ENCODE data around the gene WWC1. TPM values are rescaled to one million over a fixed set of nuclear protein-coding genes. Genes with fewer than 3 reads are reported as not detected.

WWC1 gene
- total and polyA plus RNA-seq, 4 donors, result 12.9 to 47.1 (median 29.4) TPM

DNA sequence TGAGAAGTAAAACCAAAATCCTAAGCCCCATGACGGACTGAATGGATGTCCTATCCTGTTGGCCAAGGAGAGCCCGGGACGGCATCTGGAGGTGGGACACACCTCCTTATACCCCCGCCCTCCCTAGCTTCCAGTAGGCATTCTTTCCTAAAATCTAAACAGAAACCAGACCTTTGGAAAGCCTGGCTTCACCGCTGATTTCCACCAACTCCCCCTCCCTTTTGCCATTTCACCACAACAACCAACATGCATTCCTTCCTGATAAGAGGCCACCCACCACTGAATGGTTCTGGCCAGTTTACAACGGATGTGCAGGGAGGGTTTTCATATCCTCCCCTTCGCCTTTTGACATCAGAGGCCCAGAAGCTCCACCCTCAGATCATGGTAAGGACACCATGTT, 185.6 kb downstream of the WWC1 start:
- no peaks in the 10 kb centered on the region for H3K27me3 ChIP-seq (ENCODE audit: control insufficient read depth, insufficient read depth, low read length)
- no peak overlapping the region for H3K27ac ChIP-seq (ENCODE audit: low read depth, low read length)
- WGBS (ENCODE audit: insufficient coverage), result 73% methylated on average over 6 of the region's 7 CpGs
- no peak overlapping the region for H3K4me3 ChIP-seq (ENCODE audit: low read depth, low read length)
- DNase-seq (ENCODE audit: low read depth in 4 of 6, low spot score in 6 of 6), result no peak
- no peaks in the 10 kb centered on the region for H3K9me3 ChIP-seq (ENCODE audit: control insufficient read depth, insufficient read depth, low read length)
- H3K36me3 ChIP-seq (ENCODE audit: control insufficient read depth, insufficient read depth, low read length), result peaks cover 3% of the 10 kb centered on the region
- no peaks in the 10 kb centered on the region for H3K4me1 ChIP-seq (ENCODE audit: control insufficient read depth, insufficient read depth, low read length)

DNA sequence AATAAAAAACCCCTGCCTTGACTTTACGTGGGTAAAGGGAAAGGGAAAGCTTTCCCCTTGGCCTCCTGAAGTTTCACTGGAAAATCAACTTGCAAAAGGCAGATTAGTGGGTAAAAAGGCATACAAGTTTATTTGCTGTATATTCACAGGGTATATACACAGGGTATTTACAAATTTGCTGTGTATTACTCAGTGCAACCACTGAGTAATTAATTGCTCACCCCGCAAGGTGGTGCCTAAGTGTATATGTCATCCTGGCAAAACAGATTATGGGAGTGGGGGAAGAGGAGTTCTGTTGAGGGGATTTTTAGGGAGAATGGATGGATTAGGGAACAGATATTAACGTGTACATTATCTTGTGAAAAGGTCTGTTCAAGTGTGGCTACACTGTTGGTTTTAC, 187.7 kb downstream of the WWC1 start:
- Histone ChIP-seq H3K27ac (ENCODE audit: low read depth, low read length) (no peak overlapping the region), H3K9me3 (ENCODE audit: control insufficient read depth, insufficient read depth, low read length) (no peaks in the 10 kb centered on the region), H3K4me1 (ENCODE audit: control insufficient read depth, insufficient read depth, low read length) (no peaks in the 10 kb centered on the region), H3K36me3 (ENCODE audit: control insufficient read depth, insufficient read depth, low read length) (no peaks in the 10 kb centered on the region), H3K4me3 (ENCODE audit: low read depth, low read length) (no peak overlapping the region), H3K27me3 (ENCODE audit: control insufficient read depth, insufficient read depth, low read length) (no peaks in the 10 kb centered on the region)
- no peak for DNase-seq (ENCODE audit: low read depth in 4 of 6, low spot score in 6 of 6)
- 87% methylated on average over 2 of the region's 3 CpGs for WGBS (ENCODE audit: insufficient coverage)

DNA sequence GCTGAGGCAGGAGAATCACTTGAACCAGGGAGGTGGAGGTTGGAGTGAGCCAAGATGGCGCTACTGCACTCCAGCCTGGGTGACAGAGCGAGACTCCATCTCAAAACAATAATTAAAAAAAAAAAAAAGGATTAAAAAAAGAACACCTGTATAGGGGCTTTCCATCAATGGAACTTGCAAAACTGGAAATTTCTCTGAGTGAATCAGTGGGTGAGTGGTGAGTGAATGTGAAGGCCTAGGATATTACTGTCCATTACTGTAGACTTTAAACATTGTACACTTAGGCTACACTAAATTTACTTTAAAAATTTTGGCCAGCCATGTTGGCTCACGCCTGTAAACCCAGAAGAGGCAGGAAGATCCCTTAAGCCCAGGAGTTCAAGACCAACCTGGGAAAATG, 189.2 kb downstream of the WWC1 start:
- no peak for DNase-seq (ENCODE audit: low read depth in 4 of 6, low spot score in 6 of 6)
- Histone ChIP-seq H3K36me3 (ENCODE audit: control insufficient read depth, insufficient read depth, low read length) (no peaks in the 10 kb centered on the region), H3K9me3 (ENCODE audit: control insufficient read depth, insufficient read depth, low read length) (no peaks in the 10 kb centered on the region), H3K4me1 (ENCODE audit: control insufficient read depth, insufficient read depth, low read length) (no peaks in the 10 kb centered on the region), H3K4me3 (ENCODE audit: low read depth, low read length) (no peak overlapping the region), H3K27ac (ENCODE audit: low read depth, low read length) (no peak overlapping the region), H3K27me3 (ENCODE audit: control insufficient read depth, insufficient read depth, low read length) (no peaks in the 10 kb centered on the region)
- WGBS (ENCODE audit: insufficient coverage), result 100% methylated on average over 1 of the region's 3 CpGs

DNA sequence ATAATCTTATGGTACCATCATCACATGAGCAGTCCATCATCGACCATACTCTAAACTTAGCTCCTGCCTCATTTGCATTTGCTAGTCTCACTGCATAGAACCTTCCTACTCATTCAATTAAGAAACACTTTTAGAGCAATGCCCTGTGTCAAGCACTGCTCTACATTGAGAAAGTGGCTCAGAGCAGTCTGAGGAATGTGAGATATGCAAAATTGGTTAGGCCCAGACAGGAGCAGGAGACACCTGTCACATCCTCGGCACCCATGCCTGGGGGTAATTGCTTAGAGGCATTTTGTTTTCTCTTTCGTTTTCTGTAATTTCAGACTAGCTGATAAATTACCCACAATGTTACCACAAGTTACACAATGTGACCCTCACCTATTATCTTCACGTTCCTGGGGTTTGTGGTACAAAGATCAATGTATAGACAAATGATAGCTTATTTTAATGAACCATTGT, 189.9 kb downstream of the WWC1 start:
- no peaks in the 10 kb centered on the region for H3K27me3 ChIP-seq (ENCODE audit: control insufficient read depth, insufficient read depth, low read length)
- H3K9me3 ChIP-seq (ENCODE audit: control insufficient read depth, insufficient read depth, low read length), result no peaks in the 10 kb centered on the region
- DNase-seq (ENCODE audit: low read depth in 4 of 6, low spot score in 6 of 6), result no peak
- no peak overlapping the region for H3K4me3 ChIP-seq (ENCODE audit: low read depth, low read length)
- peaks cover 3% of the 10 kb centered on the region for H3K4me1 ChIP-seq (ENCODE audit: control insufficient read depth, insufficient read depth, low read length)
- H3K36me3 ChIP-seq (ENCODE audit: control insufficient read depth, insufficient read depth, low read length), result no peaks in the 10 kb centered on the region
- no peak overlapping the region for H3K27ac ChIP-seq (ENCODE audit: low read depth, low read length)
- 100% methylated on average over 1 of the region's 4 CpGs for WGBS (ENCODE audit: insufficient coverage)

DNA sequence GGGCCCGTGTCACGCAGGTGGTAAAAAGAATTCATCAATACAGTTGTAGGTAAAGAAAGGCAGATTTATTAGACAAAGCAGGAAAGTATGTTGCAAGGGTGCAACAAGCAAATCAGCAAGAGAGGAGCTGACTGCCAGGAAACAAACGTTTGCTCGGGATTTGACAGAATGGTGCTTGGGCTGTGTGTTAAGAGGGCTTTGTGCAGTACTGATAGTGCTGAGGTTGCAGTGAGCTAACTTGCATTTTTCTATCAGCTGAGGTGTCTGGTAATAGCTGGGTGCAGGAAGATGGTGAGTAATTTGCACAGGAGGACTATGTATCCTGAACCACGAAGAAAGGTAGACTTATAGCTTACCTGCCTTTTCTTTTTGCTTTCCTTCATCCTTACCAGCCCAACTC, 190.9 kb downstream of the WWC1 start:
- Histone ChIP-seq H3K4me3 (ENCODE audit: low read depth, low read length) (no peak overlapping the region), H3K4me1 (ENCODE audit: control insufficient read depth, insufficient read depth, low read length) (peaks cover 9% of the 10 kb centered on the region), H3K36me3 (ENCODE audit: control insufficient read depth, insufficient read depth, low read length) (no peaks in the 10 kb centered on the region), H3K27me3 (ENCODE audit: control insufficient read depth, insufficient read depth, low read length) (no peaks in the 10 kb centered on the region), H3K27ac (ENCODE audit: low read depth, low read length) (no peak overlapping the region), H3K9me3 (ENCODE audit: control insufficient read depth, insufficient read depth, low read length) (no peaks in the 10 kb centered on the region)
- WGBS (ENCODE audit: insufficient coverage), result 69% methylated on average over 2 of the region's 5 CpGs
- no peak for DNase-seq (ENCODE audit: low read depth in 4 of 6, low spot score in 6 of 6)

DNA sequence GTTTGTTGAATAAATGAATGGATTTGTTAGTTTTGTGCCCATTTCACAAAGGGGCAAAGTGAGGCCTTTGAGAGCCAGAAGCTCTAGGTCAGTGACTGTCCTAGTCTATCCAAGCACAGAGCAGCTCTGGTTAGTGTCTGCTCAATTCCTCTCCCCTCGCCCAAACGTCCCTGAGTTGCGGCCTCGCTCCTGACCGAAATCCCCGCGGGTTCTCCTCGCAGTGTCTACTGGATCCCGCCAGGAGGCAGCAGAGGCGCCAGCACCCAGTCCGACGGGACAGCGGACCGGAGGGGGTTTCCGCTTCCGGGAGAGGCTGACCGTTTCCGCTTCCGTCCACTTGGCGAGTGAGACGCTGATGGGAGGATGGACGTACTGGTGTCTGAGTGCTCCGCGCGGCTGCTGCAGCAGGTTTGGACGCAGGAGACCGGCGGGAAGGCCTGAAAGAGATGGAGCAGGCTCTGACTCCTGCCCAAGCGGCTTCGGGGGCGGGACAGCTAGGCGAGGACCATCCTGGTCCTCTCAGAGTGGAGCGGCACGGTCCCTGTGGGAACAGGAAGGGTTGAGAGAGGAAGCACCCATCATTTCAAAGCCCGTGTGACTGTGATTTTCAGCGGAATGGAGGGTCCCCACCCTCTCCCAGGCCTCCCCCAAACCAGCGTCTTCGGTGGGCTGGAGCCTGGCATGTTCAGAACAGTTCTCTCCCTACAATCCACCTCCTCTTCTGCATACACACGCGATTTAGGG, 194.9 kb downstream of the WWC1 start, which contains the start of gene RARS1:
Gene RARS1 (plus strand): TSS at position 336 of the 744 bp plus-strand sequence. CDS start 28 bp downstream, at position 364.
- peak; percentile 87 to 98 (median 90) for DNase-seq (ENCODE audit: low read depth in 4 of 6, low spot score in 6 of 6)
- peaks cover 9% of the 10 kb centered on the region for H3K4me1 ChIP-seq (ENCODE audit: control insufficient read depth, insufficient read depth, low read length)
- H3K9me3 ChIP-seq (ENCODE audit: control insufficient read depth, insufficient read depth, low read length), result no peaks in the 10 kb centered on the region
- H3K27me3 ChIP-seq (ENCODE audit: control insufficient read depth, insufficient read depth, low read length), result no peaks in the 10 kb centered on the region
- under 1% methylated on average over 38 of the region's 40 CpGs for WGBS (ENCODE audit: insufficient coverage)
- H3K4me3 ChIP-seq (ENCODE audit: low read depth, low read length), result peak within 1 kb of the TSS; percentile 98
- peak within 1 kb of the TSS; percentile 84 for H3K27ac ChIP-seq (ENCODE audit: low read depth, low read length)
- peaks cover 14% of the 10 kb centered on the region for H3K36me3 ChIP-seq (ENCODE audit: control insufficient read depth, insufficient read depth, low read length)

DNA sequence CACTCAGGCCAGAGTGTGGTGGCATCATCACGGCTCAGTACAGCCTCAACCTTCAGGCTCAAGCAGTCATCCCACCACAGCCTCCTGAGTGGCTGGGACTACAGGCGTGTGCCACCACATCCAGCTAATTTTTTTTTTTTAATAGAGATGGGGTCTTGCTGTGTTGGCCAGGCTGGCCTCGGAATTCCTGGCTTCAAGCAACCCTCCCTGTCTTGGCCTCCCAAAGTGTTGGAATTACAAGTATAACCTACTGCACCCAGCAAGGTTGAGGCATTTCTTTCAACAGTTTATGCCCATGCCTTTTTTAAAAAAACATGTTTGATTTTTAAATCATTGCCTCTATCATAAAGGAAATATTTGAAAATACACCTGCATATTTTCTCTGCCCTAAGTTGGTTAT, 197.6 kb downstream of the WWC1 start:
- Histone ChIP-seq H3K36me3 (ENCODE audit: control insufficient read depth, insufficient read depth, low read length) (peaks cover 23% of the 10 kb centered on the region), H3K4me3 (ENCODE audit: low read depth, low read length) (no peak overlapping the region), H3K27ac (ENCODE audit: low read depth, low read length) (no peak overlapping the region), H3K27me3 (ENCODE audit: control insufficient read depth, insufficient read depth, low read length) (no peaks in the 10 kb centered on the region), H3K4me1 (ENCODE audit: control insufficient read depth, insufficient read depth, low read length) (peaks cover 9% of the 10 kb centered on the region), H3K9me3 (ENCODE audit: control insufficient read depth, insufficient read depth, low read length) (no peaks in the 10 kb centered on the region)
- WGBS (ENCODE audit: insufficient coverage), result no CpG with 5 or more reads among the region's 3 CpGs
- no peak for DNase-seq (ENCODE audit: low read depth in 4 of 6, low spot score in 6 of 6)

DNA sequence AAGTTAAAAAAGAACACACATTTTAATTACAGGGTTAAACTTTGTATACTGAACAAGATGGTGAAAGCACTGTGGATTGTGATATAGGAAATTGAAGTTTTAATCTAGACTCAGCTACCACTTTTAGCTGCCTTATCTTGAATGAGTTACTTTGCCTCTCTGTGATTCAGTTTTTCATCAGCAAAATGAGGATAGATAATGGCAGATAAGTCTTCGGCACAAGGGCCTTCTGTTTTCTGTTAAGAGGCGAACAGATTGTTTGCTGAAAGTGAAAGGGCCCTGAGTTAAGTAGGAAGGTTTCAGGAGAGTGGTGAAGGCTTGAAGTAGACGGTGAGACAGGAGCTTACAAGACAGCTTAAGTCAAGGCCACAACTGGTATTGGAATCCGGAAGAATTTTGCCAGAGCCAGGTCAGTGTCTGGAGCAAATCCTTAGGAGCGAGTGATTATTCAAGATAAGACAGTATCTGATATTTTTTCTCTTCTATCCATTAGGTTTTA, 202.7 kb downstream of the WWC1 start:
- 95% methylated on average over 3 of the region's 5 CpGs for WGBS (ENCODE audit: insufficient coverage)
- no peaks in the 10 kb centered on the region for H3K9me3 ChIP-seq (ENCODE audit: control insufficient read depth, insufficient read depth, low read length)
- H3K27ac ChIP-seq (ENCODE audit: low read depth, low read length), result no peak overlapping the region
- no peaks in the 10 kb centered on the region for H3K27me3 ChIP-seq (ENCODE audit: control insufficient read depth, insufficient read depth, low read length)
- no peak overlapping the region for H3K4me3 ChIP-seq (ENCODE audit: low read depth, low read length)
- peaks cover 42% of the 10 kb centered on the region for H3K36me3 ChIP-seq (ENCODE audit: control insufficient read depth, insufficient read depth, low read length)
- no peak for DNase-seq (ENCODE audit: low read depth in 4 of 6, low spot score in 6 of 6)
- H3K4me1 ChIP-seq (ENCODE audit: control insufficient read depth, insufficient read depth, low read length), result no peaks in the 10 kb centered on the region

DNA sequence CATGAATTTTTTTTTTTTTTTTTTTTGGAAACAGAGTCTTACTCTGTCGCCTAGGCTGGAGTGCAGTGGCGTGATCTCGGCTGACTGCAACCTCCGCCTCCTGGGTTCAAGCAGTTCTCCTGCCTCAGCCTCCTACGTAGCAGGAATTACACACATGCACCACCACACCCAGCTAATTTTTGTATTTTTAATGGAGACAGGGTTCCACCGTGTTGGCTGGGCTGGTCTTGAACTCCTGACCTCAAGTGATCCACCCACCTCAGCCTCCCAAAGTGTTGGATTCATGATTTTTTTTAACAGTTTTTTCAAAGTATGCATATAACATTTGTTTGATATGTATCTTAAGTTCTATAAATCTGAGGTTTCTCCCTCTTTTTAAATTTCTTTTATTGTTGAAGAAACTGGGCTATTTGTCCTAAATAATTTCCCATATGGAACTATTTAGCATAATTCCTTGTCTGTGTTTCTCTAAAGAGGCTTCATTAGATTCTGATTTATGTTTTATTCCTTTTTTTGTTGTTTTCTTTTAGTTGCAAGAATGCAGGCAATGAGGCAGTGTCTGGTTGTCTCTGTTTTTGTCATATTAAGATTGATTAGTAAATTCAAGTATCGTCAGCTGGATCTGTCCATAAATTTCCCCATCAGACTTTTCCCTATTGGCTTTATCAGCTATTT, 211.3 kb downstream of the WWC1 start:
- Histone ChIP-seq H3K4me3 (ENCODE audit: low read depth, low read length) (no peak overlapping the region), H3K36me3 (ENCODE audit: control insufficient read depth, insufficient read depth, low read length) (peaks cover 33% of the 10 kb centered on the region), H3K4me1 (ENCODE audit: control insufficient read depth, insufficient read depth, low read length) (no peaks in the 10 kb centered on the region), H3K27ac (ENCODE audit: low read depth, low read length) (no peak overlapping the region), H3K9me3 (ENCODE audit: control insufficient read depth, insufficient read depth, low read length) (no peaks in the 10 kb centered on the region), H3K27me3 (ENCODE audit: control insufficient read depth, insufficient read depth, low read length) (no peaks in the 10 kb centered on the region)
- no peak for DNase-seq (ENCODE audit: low read depth in 4 of 6, low spot score in 6 of 6)
- no CpG with 5 or more reads among the region's 7 CpGs for WGBS (ENCODE audit: insufficient coverage)

Data from spinal cord (tissue), 10 donors.